GM18511 (cell line): ENCODE data around the gene KLRG1.

ENCODE experiments used
- ATAC-seq: cut with Tn5 transposase; IDR thresholded peaks from one replicate; pipeline ENCODE4 v1.9.1; 2021; ENCODE audit warnings: mild to moderate bottlenecking, moderate library complexity; ENCODE audit not compliant: unreplicated experiment

Gene KLRG1

DNA sequence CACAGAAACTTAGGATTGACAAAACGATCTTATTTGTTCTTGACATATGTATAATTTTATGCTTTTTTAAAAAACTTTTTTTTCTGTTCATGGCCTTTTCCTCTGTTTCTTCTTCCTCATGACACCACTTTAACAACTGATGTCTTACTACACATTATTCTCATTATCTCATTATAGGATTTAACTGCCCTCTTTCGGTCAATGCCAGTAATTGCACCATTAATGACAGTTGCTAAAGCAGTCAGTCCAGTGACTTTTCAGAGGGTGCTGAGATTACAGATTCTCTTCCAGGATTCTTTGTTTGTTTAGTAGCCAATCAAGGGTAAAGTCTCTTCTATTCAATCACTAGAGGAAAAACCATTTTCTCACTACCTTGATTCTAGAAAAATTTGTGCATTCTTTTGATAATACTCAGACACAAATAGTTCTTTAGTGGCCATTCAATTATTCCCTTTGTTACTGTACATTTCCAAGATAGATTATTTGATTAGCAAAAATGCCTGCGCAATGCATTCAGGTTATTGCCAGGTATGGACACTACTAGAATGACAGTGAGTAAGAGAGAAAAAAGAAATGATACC, 50.1 kb downstream of the KLRG1 start:
- ATAC-seq = no peak

GRCh38 chr12:9040484-9041186, 51.3 kb downstream of the KLRG1 start:
- no peak for ATAC-seq

GRCh38 chr12:9041321-9041720, 52.0 kb downstream of the KLRG1 start:
- ATAC-seq = no peak

- no peak for ATAC-seq
Measured at GRCh38 chr12:9043766-9044165, 54.4 kb downstream of the KLRG1 start.

- no peak for ATAC-seq
Measured at GRCh38 chr12:9047105-9047504, 57.8 kb downstream of the KLRG1 start.

GRCh38 chr12:9048930-9049329, 59.6 kb downstream of the KLRG1 start:
- no peak for ATAC-seq

DNA sequence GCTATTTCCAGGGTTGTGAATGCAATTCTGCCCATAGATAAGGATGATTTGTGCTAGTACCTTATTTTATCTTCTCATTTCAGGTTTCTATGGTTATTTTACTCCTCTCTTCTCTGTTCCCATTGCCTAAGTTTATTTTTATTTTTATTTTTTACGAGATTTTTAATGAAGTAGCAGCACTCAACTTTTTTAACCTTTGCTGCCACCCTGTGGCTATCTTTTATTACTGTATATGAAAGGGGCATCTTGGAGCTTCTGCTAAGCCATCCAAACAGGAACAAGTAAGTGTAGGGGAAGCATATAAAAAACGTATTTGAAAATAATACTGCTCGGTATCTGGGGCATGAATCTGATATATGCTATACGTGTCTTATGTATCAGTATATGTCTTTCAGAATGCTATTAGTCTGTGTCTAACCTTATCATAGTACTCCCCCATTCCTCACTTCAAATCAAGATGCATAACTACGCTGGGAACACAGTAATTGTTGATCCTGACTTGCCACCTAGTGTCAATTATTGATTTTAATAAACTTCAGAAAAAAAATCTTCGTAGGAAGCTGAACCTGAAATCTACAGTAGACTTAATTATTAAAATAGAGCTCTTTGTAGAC, 60.3 kb downstream of the KLRG1 start:
- ATAC-seq = no peak

DNA sequence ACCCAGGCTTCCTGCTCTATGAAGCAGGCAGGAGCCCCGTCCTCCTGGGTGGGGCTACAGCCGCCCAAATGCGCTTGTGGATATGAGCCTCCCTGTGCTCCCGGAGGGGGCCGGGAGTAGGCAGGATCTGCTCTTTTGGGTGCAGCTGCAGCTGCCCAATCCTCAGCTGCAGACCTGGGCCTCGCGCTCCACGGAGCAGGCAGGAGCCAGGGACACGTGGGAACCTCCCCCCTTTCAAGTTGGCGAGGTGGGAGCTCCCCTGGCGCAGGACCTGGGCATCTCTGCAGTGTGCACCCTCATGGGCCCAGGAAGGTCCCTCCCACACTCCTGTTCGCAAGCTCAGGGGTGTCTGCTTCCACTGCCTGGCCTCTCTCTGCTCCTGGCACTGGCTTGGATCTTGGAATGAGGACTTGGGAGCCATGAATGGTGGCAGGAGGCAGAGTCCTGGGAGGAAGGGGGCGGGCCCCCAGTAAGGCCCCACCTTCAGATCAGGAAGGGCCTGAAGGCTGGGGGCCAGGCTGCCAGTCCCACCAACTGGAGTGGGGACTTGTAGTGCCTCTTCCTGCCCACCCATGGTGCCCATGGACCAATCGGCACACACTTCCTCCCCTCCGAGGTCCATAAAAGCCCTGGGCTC, 61.3 kb downstream of the KLRG1 start:
- ATAC-seq = no peak

GRCh38 chr12:9051158-9051550, 61.8 kb downstream of the KLRG1 start:
- ATAC-seq = no peak

DNA sequence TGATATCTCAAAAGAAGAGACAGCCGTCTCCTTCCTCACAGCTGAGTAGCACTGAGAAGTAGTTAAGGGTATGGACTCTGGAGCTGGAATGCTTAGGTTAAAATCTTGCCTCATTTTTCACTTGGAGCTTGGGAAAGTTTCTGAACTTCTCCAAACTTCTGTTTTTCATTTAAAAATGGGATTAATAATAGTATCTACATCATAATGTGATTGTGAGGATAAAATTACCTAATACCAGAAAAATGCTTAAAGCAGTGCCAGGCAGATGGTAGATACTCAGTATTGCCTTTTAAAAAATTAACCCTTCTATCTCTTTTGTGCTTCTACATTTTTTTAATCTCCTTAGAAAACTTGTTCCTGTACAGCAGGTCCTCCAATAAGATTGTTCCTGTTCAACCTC, 63.3 kb downstream of the KLRG1 start:
- no peak for ATAC-seq
